GM12878 (cell line): Measurements from ENCODE around the gene WWC2. TPM values are rescaled to one million over a fixed set of nuclear protein-coding genes. Genes with fewer than 3 reads are reported as not detected.

Experiments
- ATAC-seq: fragments of 200-7000 bp; cut with Tn5 transposase; 3 replicates; pipeline ENCODE4 v1.9.1; 2020; ENCODE audit warnings: mild to moderate bottlenecking, moderate library complexity
- BruUV-seq: library from RNA; stranded (reverse); fragments of 400-500 nt; replicated peaks from 2 replicates; lab custom pipeline; 2021; lab: Mats Ljungman, UMichigan
- CTCF ChIA-PET: fragments of 300-600 bp; sonication (Branson Sonifier 250); formaldehyde crosslinking; extraction: SDS; loops from one replicate; lab custom pipeline; 2021; ENCODE audit warnings: inconsistent platforms; lab: Yijun Ruan, JAX
- POLR2A ChIA-PET: fragments of 350-600 bp; formaldehyde crosslinking; extraction: SDS; loops from one replicate; lab custom pipeline; 2021; ENCODE audit warnings: inconsistent platforms; lab: Charles Lee
- RAD21 ChIA-PET: fragments of 300-600 bp; sonication (Branson Sonifier 250); formaldehyde crosslinking; loops from one replicate; lab custom pipeline; 2023; ENCODE audit warnings: antibody characterized with exemption; ENCODE audit not compliant: unreplicated experiment; lab: Charles Lee
- SMC1A ChIA-PET: fragments of 300-600 bp; sonication (Branson Sonifier 250); formaldehyde crosslinking; loops from one replicate; lab custom pipeline; 2023; ENCODE audit not compliant: unreplicated experiment, uncharacterized antibody; lab: Charles Lee
- DNase-seq: peaks from one replicate; pipeline ENCODE4 v3.0.0-alpha.2; 2011; ENCODE audit warnings: low read depth, low spot score
- FAIRE-seq: peaks from 3 replicates; lab custom pipeline; 2011; peaks lifted over from hg19 to GRCh38; lab: Jason Lieb, UNC
- H2AFZ ChIP-seq: 2 replicates; pipeline ENCODE4 v1.6.0; 2011; ENCODE audit warnings: low read depth, low read length, control low read depth; ENCODE audit not compliant: control insufficient read depth
- H3K27ac ChIP-seq: 2 replicates; pipeline ENCODE4 v1.5.1; 2011; ENCODE audit warnings: control low read depth; ENCODE audit not compliant: control insufficient read depth, insufficient read depth
- H3K27me3 ChIP-seq, 2 experiments: replicated peaks in 1 of 2; 2 replicates each; pipeline versions ENCODE4 v1.6.0 to v1.6.1; 2011; ENCODE audit warnings: low read length in 1 of 2; ENCODE audit not compliant: control insufficient read depth in 2 of 2, insufficient read depth in 2 of 2
- H3K36me3 ChIP-seq, 2 experiments: 2 replicates each; pipeline ENCODE4 v1.5.1; 2011; ENCODE audit warnings: low read length in 1 of 2; ENCODE audit not compliant: control insufficient read depth in 2 of 2, insufficient read depth in 2 of 2
- H3K4me1 ChIP-seq: 2 replicates; pipeline ENCODE4 v1.6.1; 2011; ENCODE audit warnings: mild to moderate bottlenecking, low read length, moderate library complexity, mixed read lengths; ENCODE audit not compliant: control insufficient read depth, insufficient read depth
- H3K4me2 ChIP-seq: 2 replicates; pipeline ENCODE4 v1.6.0; 2011; ENCODE audit warnings: control low read depth; ENCODE audit not compliant: control insufficient read depth, insufficient read depth
- H3K4me3 ChIP-seq: fragments of 200-600 bp; sonication (generic); 2 replicates; pipeline ENCODE4 v1.5.1; 2016
- H3K79me2 ChIP-seq: 2 replicates; pipeline ENCODE4 v1.6.0; 2011; ENCODE audit warnings: low read length; ENCODE audit not compliant: control insufficient read depth, insufficient read depth
- H3K9ac ChIP-seq: 2 replicates; pipeline ENCODE4 v1.8.0; 2011; ENCODE audit warnings: low read length, control low read depth, mixed read lengths; ENCODE audit not compliant: control insufficient read depth, insufficient read depth
- H3K9me3 ChIP-seq: replicated peaks from 3 replicates; pipeline ENCODE4 v1.5.1; 2011; ENCODE audit warnings: mild to moderate bottlenecking, low read length; ENCODE audit not compliant: control insufficient read depth, insufficient read depth
- H4K20me1 ChIP-seq: 2 replicates; pipeline ENCODE4 v1.6.0; 2011; ENCODE audit not compliant: control insufficient read depth, insufficient read depth
- E2F4 ChIP-seq: IDR thresholded peaks from 2 replicates; pipeline ENCODE4 v1.6.1; 2012; ENCODE audit warnings: low read depth, low read length, improper control_type of control experiment
- EED ChIP-seq: sonication (generic); IDR thresholded peaks from 2 replicates; pipeline ENCODE4 v1.6.1; 2016; ENCODE audit warnings: antibody characterized with exemption, low read depth
- ETV6 ChIP-seq, 2 experiments: fragments of 450-650 bp in 1 of 2; IDR thresholded peaks in 1 of 2; conservative IDR thresholded peaks in 1 of 2; 2 replicates each; pipeline ENCODE4 v1.6.1; 2014; ENCODE audit warnings: antibody characterized with exemption in 1 of 2, borderline replicate concordance in 1 of 2, low read depth in 1 of 2, mild to moderate bottlenecking in 1 of 2, moderate library complexity in 1 of 2
- HDGF ChIP-seq: fragments of 450-650 bp; IDR thresholded peaks from 2 replicates; pipeline ENCODE4 v1.6.1; 2016; ENCODE audit warnings: antibody characterized with exemption
- JUNB ChIP-seq: IDR thresholded peaks from 2 replicates; pipeline ENCODE4 v1.6.1; 2016; ENCODE audit warnings: antibody characterized with exemption, mild to moderate bottlenecking
- KLF5 ChIP-seq: fragments of 450-650 bp; IDR thresholded peaks from 2 replicates; pipeline ENCODE4 v1.6.1; 2014; ENCODE audit warnings: mild to moderate bottlenecking; ENCODE audit not compliant: partially characterized antibody
- MEF2B ChIP-seq: fragments of 450-650 bp; IDR thresholded peaks from 2 replicates; pipeline ENCODE4 v1.6.1; 2018; ENCODE audit warnings: mild to moderate bottlenecking, moderate library complexity; ENCODE audit not compliant: partially characterized antibody, poor library complexity, severe bottlenecking
- MTA3 ChIP-seq: IDR thresholded peaks from 2 replicates; pipeline ENCODE4 v1.6.1; 2012; ENCODE audit warnings: low read length, inconsistent platforms, borderline replicate concordance
- MYB ChIP-seq: fragments of 150-350 bp; IDR thresholded peaks from 2 replicates; pipeline ENCODE4 v1.6.1; 2014; ENCODE audit warnings: mild to moderate bottlenecking, low read depth, low read length, borderline replicate concordance
- RFX5 ChIP-seq: IDR thresholded peaks from 2 replicates; pipeline ENCODE4 v1.6.1; 2011; ENCODE audit warnings: low read depth, low read length, improper control_type of control experiment
- USF1 ChIP-seq: IDR thresholded peaks from 2 replicates; pipeline ENCODE4 v1.6.1; 2011; ENCODE audit warnings: borderline replicate concordance, low read depth, mild to moderate bottlenecking, moderate library complexity, mixed read lengths, low read length; ENCODE audit not compliant: insufficient read depth; ENCODE audit errors: extremely low read length
- ZBED1 ChIP-seq: IDR thresholded peaks from 2 replicates; pipeline ENCODE4 v1.6.1; 2016; ENCODE audit warnings: borderline replicate concordance
- ZNF24 ChIP-seq: fragments of 450-650 bp; IDR thresholded peaks from 2 replicates; pipeline ENCODE4 v1.6.1; 2017; ENCODE audit warnings: antibody characterized with exemption, mild to moderate bottlenecking
- in situ Hi-C: fragments of 300-500 bp; cut with MboI; formaldehyde crosslinking; loops from 9 replicates; pipeline ENCODE4 v1.14.3; 2018; ENCODE audit warnings: mixed read lengths
- intact Hi-C: fragments of 100-400 bp; cut with micrococcal nuclease; formaldehyde crosslinking; loops from one replicate; pipeline ENCODE4 v1.14.2; 2022; ENCODE audit not compliant: unreplicated experiment
- polyA plus RNA-seq, 11 experiments: library from polyadenylated mRNA; depleted of rRNA in 4 of 11; unstranded in 6 of 11; stranded (reverse) in 5 of 11; fragments of >200 nt; fragmentation: Nextera tagmentation in 4 of 11; fragmentation: Illumina TruSeq in 1 of 11; extraction: Ambion mirVana in 4 of 11; extraction: Trizol in 1 of 11; gene quantifications; 1 replicate in 1 of 11; 2 replicates in 10 of 11; pipeline versions ENCODE4 v1.2.1 to v1.2.3, GENCODE V29; 2011 to 2016; ENCODE audit warnings: inconsistent platforms in 2 of 11, missing spikeins in 2 of 11, low read depth in 1 of 11
- total RNA-seq, 4 experiments: library from RNA; depleted of rRNA in 3 of 4; stranded (reverse); fragments of >200 nt in 3 of 4; fragmentation: Illumina TruSeq in 1 of 4; extraction: Trizol in 1 of 4; gene quantifications; 2 replicates each; pipeline versions ENCODE4 v1.2.1 to v1.2.3, GENCODE V29; 2013 to 2021

WWC2 gene
- total and polyA plus RNA-seq, 10 of the 15 experiments (the other 5 are each of a cell fraction or from before 2014, with no cell fraction given), result 0.02 to 0.72 (median 0.06) TPM; not detected in 3

GRCh38 chr4:183110244-183110643, 11.2 kb downstream of the WWC2 start:
- CTCF ChIA-PET, result no interaction called here
- Histone ChIP-seq H4K20me1 (no peaks in the 10 kb centered on the region), H3K9ac (no peak overlapping the region), H3K4me3 (no peak overlapping the region), H3K27me3 (0 out of 4 replicates have a peak, but pooled peaks cover 0 to 2% of the 10 kb centered on the region in 2 experiments), H2AFZ (no peak overlapping the region), H3K79me2 (no peaks in the 10 kb centered on the region), H3K27ac (no peak overlapping the region), H3K4me2 (no peak overlapping the region), H3K36me3 (no peaks in the 10 kb centered on the region), H3K9me3 (no peaks in the 10 kb centered on the region), H3K4me1 (no peaks in the 10 kb centered on the region)
- intact Hi-C loops (no loop called here), in situ Hi-C loops (no loop called here)
- SMC1A ChIA-PET, result no interaction called here
- TF ChIP-seq RFX5 (no peak), HDGF (no peak), EED (no peak), KLF5 (no peak), MTA3 (no peak), JUNB (no peak), MEF2B (no peak), E2F4 (no peak), USF1 (no peak), MYB (no peak), ZBED1 (no peak), ETV6 (conservative IDR thresholded peaks at IDR 0.05 in 1 of 2, IDR thresholded peaks at IDR 0.05 in 1 of 2; ENCODE audit: borderline replicate concordance in 1 of 2, low read depth in 1 of 2) (no peak), ZNF24 (no peak)
- RAD21 ChIA-PET, result no interaction called here
- POLR2A ChIA-PET, result no interaction called here
- no peak for ATAC-seq
- no peak for DNase-seq
- no TSS peak for BruUV-seq
- no peak for FAIRE-seq
